OCI-LY1 (cell line): ENCODE measurements around the gene ARL15.

Source experiments
- H2AFZ ChIP-seq: fragments of 200-600 bp; sonication (generic), shearing (Covaris generic); 2 replicates; pipeline ENCODE4 v1.6.0; 2014; ENCODE audit warnings: antibody characterized with exemption, mild to moderate bottlenecking, low read length
- H3F3A ChIP-seq: fragments of 200-600 bp; sonication (generic), shearing (Covaris generic); 2 replicates; pipeline ENCODE4 v1.6.0; 2014; ENCODE audit warnings: mild to moderate bottlenecking, antibody characterized with exemption, low read length, moderate library complexity; ENCODE audit not compliant: insufficient read depth
- H3K27ac ChIP-seq: fragments of 200-600 bp; sonication (generic); 2 replicates; pipeline ENCODE4 v1.5.1; 2014; ENCODE audit warnings: low read length, mixed run types, mild to moderate bottlenecking, low read depth; ENCODE audit not compliant: poor library complexity, severe bottlenecking
- H3K27me3 ChIP-seq: fragments of 200-600 bp; sonication (generic); 2 replicates; pipeline ENCODE4 v1.6.0; 2014; ENCODE audit warnings: antibody characterized with exemption, mild to moderate bottlenecking, low read length, moderate library complexity; ENCODE audit not compliant: insufficient read depth
- H3K36me3 ChIP-seq: fragments of 200-600 bp; sonication (generic); 2 replicates; pipeline ENCODE4 v1.6.1; 2014; ENCODE audit warnings: mild to moderate bottlenecking, antibody characterized with exemption, low read length, moderate library complexity, mixed read lengths; ENCODE audit not compliant: insufficient read depth
- H3K4me1 ChIP-seq: fragments of 200-600 bp; sonication (generic); 2 replicates; pipeline ENCODE4 v1.5.1; 2014; ENCODE audit warnings: mild to moderate bottlenecking, low read length, moderate library complexity; ENCODE audit not compliant: insufficient read depth, severe bottlenecking
- H3K4me2 ChIP-seq: fragments of 200-600 bp; sonication (generic), shearing (Covaris generic); 2 replicates; pipeline ENCODE4 v1.6.1; 2014; ENCODE audit warnings: low read length
- H3K4me3 ChIP-seq: fragments of 200-600 bp; sonication (generic); 2 replicates; pipeline ENCODE4 v1.5.1; 2014; ENCODE audit warnings: low read length, low read depth, mild to moderate bottlenecking, mixed read lengths; ENCODE audit not compliant: poor library complexity, severe bottlenecking
- H3K79me2 ChIP-seq: fragments of 200-600 bp; shearing (Covaris generic); 2 replicates; pipeline ENCODE4 v1.6.1; 2016; ENCODE audit warnings: mixed run types, low read length, mixed read lengths; ENCODE audit not compliant: insufficient read depth
- H3K9ac ChIP-seq: fragments of 200-600 bp; sonication (generic), shearing (Covaris generic); 2 replicates; pipeline ENCODE4 v1.6.1; 2014; ENCODE audit warnings: mild to moderate bottlenecking, low read length, mixed read lengths
- H3K9me2 ChIP-seq: fragments of 200-600 bp; sonication (generic), shearing (Covaris generic); 2 replicates; pipeline ENCODE4 v1.6.1; 2014; ENCODE audit warnings: low read depth, mild to moderate bottlenecking, low read length, mixed read lengths
- H3K9me3 ChIP-seq: fragments of 200-600 bp; shearing (Covaris generic); 2 replicates; pipeline ENCODE4 v1.6.1; 2014; ENCODE audit warnings: low read length, mixed read lengths
- H4K20me1 ChIP-seq: fragments of 200-600 bp; sonication (generic), shearing (Covaris generic); 2 replicates; pipeline ENCODE4 v1.6.0; 2016; ENCODE audit warnings: mild to moderate bottlenecking, low read length; ENCODE audit not compliant: insufficient read depth
- EZH2 ChIP-seq: fragments of 200-600 bp; sonication (generic), shearing (Covaris generic); IDR thresholded peaks from 2 replicates; pipeline ENCODE4 v1.8.0; 2017; ENCODE audit warnings: borderline replicate concordance, mixed run types, mild to moderate bottlenecking, antibody characterized with exemption, low read length, moderate library complexity, mixed read lengths
- TF ChIP-seq, protein P1 (sequence below): fragments of 200-600 bp; sonication (generic), shearing (Covaris generic); IDR thresholded peaks from 2 replicates; pipeline ENCODE4 v1.5.1; 2017; ENCODE audit warnings: mild to moderate bottlenecking, antibody characterized with exemption, low read length, moderate library complexity, mixed read lengths

Gene ARL15

DNA sequence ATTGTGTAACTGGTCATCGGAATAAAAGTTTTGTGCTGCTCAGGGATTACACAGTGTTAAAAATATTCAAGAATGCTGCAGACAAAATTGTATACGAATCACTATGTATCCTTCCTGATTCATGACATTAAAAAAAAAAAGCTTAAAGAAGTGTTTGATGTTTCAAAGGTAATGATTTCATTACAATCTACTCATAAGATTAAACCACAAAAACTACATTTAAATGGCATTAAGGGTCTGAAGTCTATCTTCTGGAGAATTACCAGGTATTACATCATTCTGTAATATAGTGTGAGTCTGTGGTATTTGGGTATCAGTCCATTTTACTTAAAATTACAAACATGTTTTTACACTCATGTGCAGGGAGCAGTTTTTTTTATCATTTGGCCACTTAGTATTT lies 425.5 kb downstream of the ARL15 start:
- H3K27ac ChIP-seq: no peak overlapping the region
- H3K4me3 ChIP-seq: no peak overlapping the region
- H3K4me1 ChIP-seq: no peaks in the 10 kb centered on the region
- TF ChIP-seq, protein P1, sequence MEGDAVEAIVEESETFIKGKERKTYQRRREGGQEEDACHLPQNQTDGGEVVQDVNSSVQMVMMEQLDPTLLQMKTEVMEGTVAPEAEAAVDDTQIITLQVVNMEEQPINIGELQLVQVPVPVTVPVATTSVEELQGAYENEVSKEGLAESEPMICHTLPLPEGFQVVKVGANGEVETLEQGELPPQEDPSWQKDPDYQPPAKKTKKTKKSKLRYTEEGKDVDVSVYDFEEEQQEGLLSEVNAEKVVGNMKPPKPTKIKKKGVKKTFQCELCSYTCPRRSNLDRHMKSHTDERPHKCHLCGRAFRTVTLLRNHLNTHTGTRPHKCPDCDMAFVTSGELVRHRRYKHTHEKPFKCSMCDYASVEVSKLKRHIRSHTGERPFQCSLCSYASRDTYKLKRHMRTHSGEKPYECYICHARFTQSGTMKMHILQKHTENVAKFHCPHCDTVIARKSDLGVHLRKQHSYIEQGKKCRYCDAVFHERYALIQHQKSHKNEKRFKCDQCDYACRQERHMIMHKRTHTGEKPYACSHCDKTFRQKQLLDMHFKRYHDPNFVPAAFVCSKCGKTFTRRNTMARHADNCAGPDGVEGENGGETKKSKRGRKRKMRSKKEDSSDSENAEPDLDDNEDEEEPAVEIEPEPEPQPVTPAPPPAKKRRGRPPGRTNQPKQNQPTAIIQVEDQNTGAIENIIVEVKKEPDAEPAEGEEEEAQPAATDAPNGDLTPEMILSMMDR: no peak
- no peak for TF ChIP-seq EZH2
- H3F3A ChIP-seq: no peaks in the 10 kb centered on the region
- H3K9me3 ChIP-seq: no peaks in the 10 kb centered on the region
- peaks cover 69% of the 10 kb centered on the region for H3K36me3 ChIP-seq
- H4K20me1 ChIP-seq: no peaks in the 10 kb centered on the region
- no peaks in the 10 kb centered on the region for H3K79me2 ChIP-seq
- no peak overlapping the region for H3K4me2 ChIP-seq
- H3K9me2 ChIP-seq: no peaks in the 10 kb centered on the region
- H3K9ac ChIP-seq: no peak overlapping the region
- H2AFZ ChIP-seq: no peak overlapping the region
- no peaks in the 10 kb centered on the region for H3K27me3 ChIP-seq

DNA sequence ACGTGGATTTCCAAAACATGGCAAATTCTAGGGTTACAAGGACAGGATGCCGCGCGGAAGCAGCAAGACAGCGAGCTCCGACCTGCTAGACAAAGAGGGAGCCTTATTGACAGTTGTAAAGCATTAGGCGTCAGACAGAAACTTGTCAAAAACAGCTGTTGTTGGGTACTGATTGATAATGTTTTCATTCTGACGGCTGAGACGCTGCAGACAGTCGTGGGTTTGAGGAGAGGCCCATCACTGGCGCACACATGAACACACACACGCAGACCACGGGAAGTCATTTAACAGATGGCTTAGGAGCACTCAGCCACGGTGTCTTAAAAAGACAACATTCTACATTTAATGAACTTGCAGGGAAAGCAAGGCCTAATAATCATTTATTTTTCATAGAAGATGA lies 426.0 kb downstream of the ARL15 start:
- no peak overlapping the region for H3K4me2 ChIP-seq
- H3K9me3 ChIP-seq: no peaks in the 10 kb centered on the region
- H3K4me1 ChIP-seq: no peaks in the 10 kb centered on the region
- no peaks in the 10 kb centered on the region for H3K9me2 ChIP-seq
- H3K27ac ChIP-seq: no peak overlapping the region
- H3F3A ChIP-seq: no peaks in the 10 kb centered on the region
- no peaks in the 10 kb centered on the region for H4K20me1 ChIP-seq
- H3K4me3 ChIP-seq: no peak overlapping the region
- H3K9ac ChIP-seq: no peak overlapping the region
- H3K79me2 ChIP-seq: no peaks in the 10 kb centered on the region
- no peak for TF ChIP-seq EZH2
- TF ChIP-seq, protein P1: no peak
- peaks cover 68% of the 10 kb centered on the region for H3K36me3 ChIP-seq
- no peak overlapping the region for H2AFZ ChIP-seq
- H3K27me3 ChIP-seq: no peaks in the 10 kb centered on the region

DNA sequence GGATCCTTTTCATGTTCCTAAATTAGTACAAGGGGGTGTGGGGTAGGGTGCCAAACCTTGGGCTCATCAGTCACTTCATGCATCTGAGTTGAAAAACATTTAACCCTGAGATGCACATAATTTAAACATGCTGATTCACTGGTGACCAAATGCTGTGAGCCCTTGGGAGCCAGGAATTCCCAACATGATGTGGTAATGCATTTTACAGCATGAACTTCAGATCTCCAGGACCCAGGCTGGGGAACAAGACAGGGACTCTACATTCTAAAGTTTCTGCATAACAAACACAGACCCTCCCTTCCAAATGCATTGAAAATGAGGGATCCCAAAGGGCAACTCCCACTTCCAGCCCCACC lies 427.7 kb downstream of the ARL15 start:
- H3K9me3 ChIP-seq: no peaks in the 10 kb centered on the region
- H3K4me2 ChIP-seq: no peak overlapping the region
- no peak overlapping the region for H3K4me3 ChIP-seq
- no peaks in the 10 kb centered on the region for H4K20me1 ChIP-seq
- no peak overlapping the region for H3K27ac ChIP-seq
- H2AFZ ChIP-seq: no peak overlapping the region
- peaks cover 62% of the 10 kb centered on the region for H3K36me3 ChIP-seq
- TF ChIP-seq, protein P1: no peak
- TF ChIP-seq EZH2: no peak
- no peaks in the 10 kb centered on the region for H3K27me3 ChIP-seq
- no peaks in the 10 kb centered on the region for H3K79me2 ChIP-seq
- H3F3A ChIP-seq: no peaks in the 10 kb centered on the region
- no peak overlapping the region for H3K9ac ChIP-seq
- H3K4me1 ChIP-seq: no peaks in the 10 kb centered on the region
- no peaks in the 10 kb centered on the region for H3K9me2 ChIP-seq
